Measurements from ENCODE around the gene ZBTB20.

Gene ZBTB20

GRCh38 chr3:114841515-114841914 is 305.6 kb downstream of the ZBTB20 start:
- DNase-seq (ENCODE audit: insufficient read length, low spot score) (no peak), FAIRE-seq (no peak)
- no peak for TF ChIP-seq CTCF (IDR thresholded peaks at IDR 0.05; ENCODE audit: insufficient read depth, missing control alignments)

- FAIRE-seq (no peak), DNase-seq (ENCODE audit: insufficient read length, low spot score) (no peak)
- TF ChIP-seq CTCF (IDR thresholded peaks at IDR 0.05; ENCODE audit: insufficient read depth, missing control alignments) = no peak
Measured at GRCh38 chr3:114839476-114839875, 307.6 kb downstream of the ZBTB20 start.

GRCh38 chr3:114838025-114838424 is 309.1 kb downstream of the ZBTB20 start:
- DNase-seq (ENCODE audit: insufficient read length, low spot score) (no peak), FAIRE-seq (no peak)
- TF ChIP-seq CTCF (IDR thresholded peaks at IDR 0.05; ENCODE audit: insufficient read depth, missing control alignments) = no peak

GRCh38 chr3:114834175-114834940 is 312.7 kb downstream of the ZBTB20 start:
- FAIRE-seq = no peak
- no peak for DNase-seq (ENCODE audit: insufficient read length, low spot score)
- TF ChIP-seq CTCF (IDR thresholded peaks at IDR 0.05; ENCODE audit: insufficient read depth, missing control alignments) = no peak

- no peak for TF ChIP-seq CTCF (IDR thresholded peaks at IDR 0.05; ENCODE audit: insufficient read depth, missing control alignments)
- FAIRE-seq (no peak), DNase-seq (ENCODE audit: insufficient read length, low spot score) (no peak)
Measured at GRCh38 chr3:114831861-114832260, 315.2 kb downstream of the ZBTB20 start.

- TF ChIP-seq CTCF (IDR thresholded peaks at IDR 0.05; ENCODE audit: insufficient read depth, missing control alignments) = no peak
- FAIRE-seq (no peak), DNase-seq (ENCODE audit: insufficient read length, low spot score) (no peak)
Measured at GRCh38 chr3:114830652-114831051, 316.4 kb downstream of the ZBTB20 start.

- FAIRE-seq (no peak), DNase-seq (ENCODE audit: insufficient read length, low spot score) (no peak)
- no peak for TF ChIP-seq CTCF (IDR thresholded peaks at IDR 0.05; ENCODE audit: insufficient read depth, missing control alignments)
Measured at GRCh38 chr3:114829783-114830182, 317.3 kb downstream of the ZBTB20 start.
